HCT116 (cell line): Measurements from ENCODE around the gene ATXN7L2. TPM values are rescaled to one million over a fixed set of nuclear protein-coding genes. Genes with fewer than 3 reads are reported as not detected.
A peak's percentile ranks its signal among the peaks of the same experiment; 100 is the strongest.

Experiments used
- ATAC-seq: fragments of 200-7000 bp; cut with Tn5 transposase; 2 replicates; pipeline ENCODE4 v1.9.1; 2020; ENCODE audit warnings: mild to moderate bottlenecking, moderate library complexity
- BruUV-seq: library from RNA; stranded (reverse); fragments of 400-500 nt; replicated peaks from 2 replicates; lab custom pipeline; 2021; lab: Mats Ljungman, UMichigan
- CTCF ChIA-PET: fragments of 300-600 bp; sonication (Branson Sonifier 250); formaldehyde crosslinking; loops from one replicate; lab custom pipeline; 2021; ENCODE audit warnings: antibody characterized with exemption; lab: Charles Lee
- POLR2A ChIA-PET: fragments of 300-600, 350-600 bp; sonication (Branson Sonifier 250); formaldehyde crosslinking; loops from one replicate; lab custom pipeline; 2021; ENCODE audit warnings: antibody characterized with exemption; lab: Charles Lee
- RAD21 ChIA-PET, 2 experiments: fragments of 300-600 bp; sonication (Branson Sonifier 250); formaldehyde crosslinking; loops; one replicate each; lab custom pipeline; 2023; ENCODE audit warnings: low total read pairs in 2 of 2; ENCODE audit not compliant: uncharacterized antibody in 2 of 2, unreplicated experiment in 2 of 2, low non-redundant PET in 1 of 2; lab: Charles Lee
- DNase-seq: peaks from one replicate; pipeline ENCODE4 v3.0.0-alpha.2; 2010; ENCODE audit warnings: low read depth, low spot score
- H2AFZ ChIP-seq: fragments of 200-600 bp; shearing (Covaris generic), sonication (generic); 2 replicates; pipeline ENCODE4 v1.6.1; 2017; ENCODE audit warnings: low read depth, mixed run types, mixed read lengths, antibody characterized with exemption, low read length; ENCODE audit not compliant: poor library complexity, severe bottlenecking
- H3K27ac ChIP-seq: 2 replicates; pipeline ENCODE4 v1.5.1; 2012; ENCODE audit warnings: low read depth, low read length
- H3K27me3 ChIP-seq: fragments of 200-600 bp; sonication (generic); 2 replicates; pipeline ENCODE4 v1.6.1; 2016; ENCODE audit warnings: mixed run types, low read length, mixed read lengths; ENCODE audit not compliant: insufficient read depth
- H3K36me3 ChIP-seq, 2 experiments: fragments of 200-500 bp in 1 of 2; fragments of 200-600 bp in 1 of 2; sonication (Bioruptor generic) in 1 of 2; sonication (generic) in 1 of 2; 2 replicates each; pipeline versions ENCODE4 v1.5.1 to v1.6.1; 2014 to 2016; ENCODE audit warnings: low read length in 2 of 2, inconsistent platforms in 1 of 2, mixed read lengths in 1 of 2, mixed run types in 1 of 2; ENCODE audit not compliant: insufficient read depth in 2 of 2, control insufficient read depth in 1 of 2
- H3K4me1 ChIP-seq, 2 experiments: fragments of 200-600 bp in 1 of 2; sonication (generic) in 1 of 2; 2 replicates each; pipeline versions ENCODE4 v1.5.1 to v1.6.1; 2012 to 2017; ENCODE audit warnings: low read length in 2 of 2, inconsistent platforms in 1 of 2, mild to moderate bottlenecking in 1 of 2, mixed read lengths in 1 of 2, mixed run types in 1 of 2, moderate library complexity in 1 of 2; ENCODE audit not compliant: insufficient read depth in 2 of 2, control insufficient read depth in 1 of 2
- H3K4me2 ChIP-seq: fragments of 200-600 bp; sonication (generic); 2 replicates; pipeline ENCODE4 v1.6.1; 2017; ENCODE audit warnings: mixed run types, low read length, mixed read lengths
- H3K4me3 ChIP-seq, 2 experiments: fragments of 200-600 bp in 1 of 2; sonication (generic) in 1 of 2; replicated peaks in 1 of 2; 2 replicates each; pipeline ENCODE4 v1.5.1; 2011 to 2016; ENCODE audit warnings: low read length in 2 of 2, control low read depth in 1 of 2, low read depth in 1 of 2, mild to moderate bottlenecking in 1 of 2, mixed read lengths in 1 of 2, mixed run types in 1 of 2
- H3K79me2 ChIP-seq: fragments of 200-600 bp; sonication (generic); 2 replicates; pipeline ENCODE4 v1.6.1; 2017; ENCODE audit warnings: mild to moderate bottlenecking, mixed run types, low read length, moderate library complexity, mixed read lengths; ENCODE audit not compliant: insufficient read depth
- H3K9ac ChIP-seq: fragments of 200-600 bp; sonication (generic); 2 replicates; pipeline ENCODE4 v1.6.1; 2016; ENCODE audit warnings: low read length, mixed read lengths
- H3K9me2 ChIP-seq: fragments of 200-600 bp; sonication (generic), shearing (Covaris generic); 2 replicates; pipeline ENCODE4 v1.6.1; 2017; ENCODE audit warnings: mixed run types, mild to moderate bottlenecking, moderate library complexity; ENCODE audit not compliant: insufficient read depth
- H3K9me3 ChIP-seq, 2 experiments: fragments of 200-500 bp in 1 of 2; fragments of 200-600 bp in 1 of 2; sonication (Bioruptor generic) in 1 of 2; sonication (generic) in 1 of 2; 2 replicates each; pipeline ENCODE4 v1.6.1; 2014 to 2017; ENCODE audit warnings: low read length in 2 of 2, mixed read lengths in 2 of 2, inconsistent platforms in 1 of 2, low read depth in 1 of 2, mild to moderate bottlenecking in 1 of 2, mixed run types in 1 of 2, moderate library complexity in 1 of 2; ENCODE audit not compliant: control insufficient read depth in 1 of 2, insufficient read depth in 1 of 2
- H4K20me1 ChIP-seq: fragments of 200-600 bp; sonication (generic), shearing (Covaris generic); 2 replicates; pipeline ENCODE4 v1.6.1; 2017; ENCODE audit warnings: mixed run types, mild to moderate bottlenecking, moderate library complexity; ENCODE audit not compliant: insufficient read depth
- ATF3 ChIP-seq: IDR thresholded peaks from 2 replicates; pipeline ENCODE4 v1.6.1; 2012
- CTCF ChIP-seq, 3 experiments: fragments of 200-600 bp in 1 of 3; sonication (generic) in 1 of 3; IDR thresholded peaks in 2 of 3; conservative IDR thresholded peaks in 1 of 3; 2 replicates each; pipeline ENCODE4 v1.5.1; 2012 to 2017; ENCODE audit warnings: low read depth in 2 of 3, low read length in 2 of 3, antibody characterized with exemption in 1 of 3, borderline replicate concordance in 1 of 3, control low read depth in 1 of 3, mild to moderate bottlenecking in 1 of 3, mixed read lengths in 1 of 3, mixed run types in 1 of 3, moderate library complexity in 1 of 3; ENCODE audit not compliant: insufficient read depth in 1 of 3
- EZH2 ChIP-seq: fragments of 200-600 bp; sonication (generic); IDR thresholded peaks from 2 replicates; pipeline ENCODE4 v1.6.1; 2017; ENCODE audit warnings: antibody characterized with exemption, mixed run types
- RAD21 ChIP-seq: IDR thresholded peaks from 2 replicates; pipeline ENCODE4 v1.6.1; 2012; ENCODE audit warnings: low read depth, mild to moderate bottlenecking
- intact Hi-C: fragments of 100-400 bp; cut with micrococcal nuclease; formaldehyde crosslinking; loops from 2 replicates; pipeline ENCODE4 v1.10.0; 2022
- total RNA-seq: library from RNA; stranded (reverse); gene quantifications from one replicate; pipeline ENCODE4 v1.2.1, GENCODE V29; 2021; ENCODE audit not compliant: unreplicated experiment

The ATXN7L2 gene
- total RNA-seq, 1 experiment from 2014 or later: 7.2 TPM

- peak; percentile 49 for ATAC-seq
- H3K4me2 ChIP-seq: no peak overlapping the region
- H3K4me1 ChIP-seq: peaks cover 12 to 17% of the 10 kb centered on the region in 2 experiments; a peak in 3 of 4 replicates
- no peak overlapping the region for H3K9ac ChIP-seq
- no peak overlapping the region for H3K27ac ChIP-seq
- intact Hi-C loops: loop anchor here (1.0 kb wide), 1 partner anchor 42 kb away; no protein-coding TSS in a partner anchor
- ChIA-PET CTCF (interaction anchor here (0.6 to 7.1 kb wide), 16 partner anchors 12 to 251 kb away, joined by 3 to 146 read pairs (median 4); partner anchors contain the start of genes GNAI3 and PSRC1), RAD21 (interaction anchor here (1.6 to 1.8 kb wide), 2 partner anchors 42 kb away, joined by 5 to 17 read pairs; no protein-coding TSS in a partner anchor), POLR2A (interaction anchor here (1.1 kb wide), 1 partner anchor 41 kb away, joined by 3 read pairs; no protein-coding TSS in a partner anchor)
- TF ChIP-seq EZH2: no peak
- TF ChIP-seq ATF3: no peak
- peak; percentile 56 to 94 (median 79); a peak in 5 of 6 replicates for TF ChIP-seq CTCF (IDR thresholded peaks at IDR 0.05 in 2 of 3, conservative IDR thresholded peaks at IDR 0.05 in 1 of 3; ENCODE audit: borderline replicate concordance in 1 of 3, insufficient read depth in 1 of 3, low read depth in 2 of 3, low read length in 2 of 3)
- TF ChIP-seq RAD21: peak; percentile 57
- no peaks in the 10 kb centered on the region for H3K36me3 ChIP-seq
- no peaks in the 10 kb centered on the region for H3K9me2 ChIP-seq
- H3K79me2 ChIP-seq: no peaks in the 10 kb centered on the region; the same call in 1 of the 2 replicates
- H4K20me1 ChIP-seq: no peaks in the 10 kb centered on the region
- no peaks in the 10 kb centered on the region for H3K9me3 ChIP-seq
- no TSS peak for BruUV-seq
- no peak overlapping the region for H3K4me3 ChIP-seq
- H2AFZ ChIP-seq: no peak overlapping the region
- DNase-seq: peak; percentile 31
- no peaks in the 10 kb centered on the region for H3K27me3 ChIP-seq
These were observed 6.6 kb downstream of the ATXN7L2 start for GRCh38 chr1:109490029-109490933.
